DND-41 (cell line): ENCODE results near the gene GPR82.

Experiments
- EZH2 ChIP-seq: IDR thresholded peaks from 3 replicates; pipeline ENCODE4 v1.6.1; 2012; ENCODE audit warnings: borderline replicate concordance, low read depth, mild to moderate bottlenecking, moderate library complexity, low read length, inconsistent platforms; ENCODE audit not compliant: severe bottlenecking
- TF ChIP-seq, protein P1 (sequence below): IDR thresholded peaks from 2 replicates; pipeline ENCODE4 v1.5.1; 2012; ENCODE audit warnings: borderline replicate concordance, low read length, moderate library complexity, mild to moderate bottlenecking; ENCODE audit not compliant: poor library complexity, severe bottlenecking; ENCODE audit errors: extremely low read depth

DNA sequence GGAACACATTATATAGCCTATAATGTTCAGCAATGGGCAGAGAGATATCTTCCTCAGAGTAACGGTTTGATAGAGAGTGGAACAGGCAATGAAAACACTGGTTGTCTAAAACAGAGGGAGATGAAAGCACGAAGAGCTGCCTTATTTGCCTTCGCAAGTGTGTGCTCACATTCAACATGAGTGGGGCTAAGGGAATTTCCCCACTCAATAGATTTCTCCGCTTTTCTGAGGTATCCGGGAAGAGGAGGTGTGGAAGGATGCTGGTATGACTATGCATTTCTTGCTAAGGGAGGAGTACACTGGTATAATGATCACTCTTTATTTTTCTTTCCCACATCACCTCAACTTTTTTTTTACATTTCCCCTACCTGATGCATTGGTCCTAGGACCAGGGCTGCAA is 7.8 kb upstream of the GPR82 start:
- TF ChIP-seq, protein P1, sequence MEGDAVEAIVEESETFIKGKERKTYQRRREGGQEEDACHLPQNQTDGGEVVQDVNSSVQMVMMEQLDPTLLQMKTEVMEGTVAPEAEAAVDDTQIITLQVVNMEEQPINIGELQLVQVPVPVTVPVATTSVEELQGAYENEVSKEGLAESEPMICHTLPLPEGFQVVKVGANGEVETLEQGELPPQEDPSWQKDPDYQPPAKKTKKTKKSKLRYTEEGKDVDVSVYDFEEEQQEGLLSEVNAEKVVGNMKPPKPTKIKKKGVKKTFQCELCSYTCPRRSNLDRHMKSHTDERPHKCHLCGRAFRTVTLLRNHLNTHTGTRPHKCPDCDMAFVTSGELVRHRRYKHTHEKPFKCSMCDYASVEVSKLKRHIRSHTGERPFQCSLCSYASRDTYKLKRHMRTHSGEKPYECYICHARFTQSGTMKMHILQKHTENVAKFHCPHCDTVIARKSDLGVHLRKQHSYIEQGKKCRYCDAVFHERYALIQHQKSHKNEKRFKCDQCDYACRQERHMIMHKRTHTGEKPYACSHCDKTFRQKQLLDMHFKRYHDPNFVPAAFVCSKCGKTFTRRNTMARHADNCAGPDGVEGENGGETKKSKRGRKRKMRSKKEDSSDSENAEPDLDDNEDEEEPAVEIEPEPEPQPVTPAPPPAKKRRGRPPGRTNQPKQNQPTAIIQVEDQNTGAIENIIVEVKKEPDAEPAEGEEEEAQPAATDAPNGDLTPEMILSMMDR = no peak
- no peak for TF ChIP-seq EZH2
